RWPE2 (cell line): Measurements from ENCODE around the gene RNF166.

ENCODE experiments used
- ATAC-seq: fragments of 200-7000 bp; cut with Tn5 transposase; 3 replicates; pipeline ENCODE4 v1.9.1; 2021; ENCODE audit warnings: low read depth
- DNase-seq: peaks from one replicate; pipeline ENCODE4 v3.0.0-alpha.2; 2020; ENCODE audit warnings: low spot score
- H3K27ac ChIP-seq: fragments of 450-650 bp; 2 replicates; pipeline ENCODE4 v1.5.1; 2017; ENCODE audit warnings: mild to moderate bottlenecking; ENCODE audit not compliant: poor library complexity, severe bottlenecking
- H3K27me3 ChIP-seq: fragments of 250-450 bp; sonication (Bioruptor Pico); 2 replicates; pipeline ENCODE4 v1.5.1; 2021; ENCODE audit warnings: mild to moderate bottlenecking, moderate library complexity; ENCODE audit not compliant: insufficient read depth, poor library complexity, severe bottlenecking
- H3K36me3 ChIP-seq: fragments of 250-450 bp; sonication (Bioruptor Pico); 2 replicates; pipeline ENCODE4 v1.5.1; 2020; ENCODE audit warnings: low read depth, mild to moderate bottlenecking, moderate library complexity
- H3K4me1 ChIP-seq: fragments of 250-450 bp; sonication (Bioruptor Pico); 2 replicates; pipeline ENCODE4 v1.5.1; 2021; ENCODE audit warnings: mild to moderate bottlenecking, moderate library complexity; ENCODE audit not compliant: insufficient read depth, poor library complexity, severe bottlenecking
- H3K4me3 ChIP-seq: fragments of 250-450 bp; sonication (Bioruptor Pico); 2 replicates; pipeline ENCODE4 v1.5.1; 2021; ENCODE audit warnings: mild to moderate bottlenecking, moderate library complexity; ENCODE audit not compliant: severe bottlenecking
- H3K9me3 ChIP-seq: fragments of 250-450 bp; sonication (Bioruptor Pico); 2 replicates; pipeline ENCODE4 v1.5.1; 2021; ENCODE audit warnings: mild to moderate bottlenecking, moderate library complexity; ENCODE audit not compliant: severe bottlenecking
- CTCF ChIP-seq: fragments of 450-650 bp; IDR thresholded peaks from one replicate; pipeline ENCODE4 v1.5.1; 2017; ENCODE audit warnings: mild to moderate bottlenecking, moderate library complexity; ENCODE audit not compliant: poor library complexity, severe bottlenecking

The RNF166 gene

GRCh38 chr16:88739139-88739976, 33.1 kb upstream of the RNF166 start:
- DNase-seq = no peak
- TF ChIP-seq CTCF = no peak
- Histone ChIP-seq H3K9me3 (no peaks in the 10 kb centered on the region), H3K27me3 (no peaks in the 10 kb centered on the region), H3K4me1 (no peaks in the 10 kb centered on the region), H3K4me3 (no peak overlapping the region), H3K27ac (no peak overlapping the region), H3K36me3 (peaks cover 38% of the 10 kb centered on the region)
- no peak for ATAC-seq

GRCh38 chr16:88738151-88739084, 32.2 kb upstream of the RNF166 start:
- Histone ChIP-seq H3K4me3 (no peak overlapping the region), H3K36me3 (peaks cover 46% of the 10 kb centered on the region), H3K27me3 (no peaks in the 10 kb centered on the region), H3K4me1 (no peaks in the 10 kb centered on the region), H3K9me3 (no peaks in the 10 kb centered on the region), H3K27ac (no peak overlapping the region)
- no peak for TF ChIP-seq CTCF
- ATAC-seq (no peak), DNase-seq (no peak)

DNA sequence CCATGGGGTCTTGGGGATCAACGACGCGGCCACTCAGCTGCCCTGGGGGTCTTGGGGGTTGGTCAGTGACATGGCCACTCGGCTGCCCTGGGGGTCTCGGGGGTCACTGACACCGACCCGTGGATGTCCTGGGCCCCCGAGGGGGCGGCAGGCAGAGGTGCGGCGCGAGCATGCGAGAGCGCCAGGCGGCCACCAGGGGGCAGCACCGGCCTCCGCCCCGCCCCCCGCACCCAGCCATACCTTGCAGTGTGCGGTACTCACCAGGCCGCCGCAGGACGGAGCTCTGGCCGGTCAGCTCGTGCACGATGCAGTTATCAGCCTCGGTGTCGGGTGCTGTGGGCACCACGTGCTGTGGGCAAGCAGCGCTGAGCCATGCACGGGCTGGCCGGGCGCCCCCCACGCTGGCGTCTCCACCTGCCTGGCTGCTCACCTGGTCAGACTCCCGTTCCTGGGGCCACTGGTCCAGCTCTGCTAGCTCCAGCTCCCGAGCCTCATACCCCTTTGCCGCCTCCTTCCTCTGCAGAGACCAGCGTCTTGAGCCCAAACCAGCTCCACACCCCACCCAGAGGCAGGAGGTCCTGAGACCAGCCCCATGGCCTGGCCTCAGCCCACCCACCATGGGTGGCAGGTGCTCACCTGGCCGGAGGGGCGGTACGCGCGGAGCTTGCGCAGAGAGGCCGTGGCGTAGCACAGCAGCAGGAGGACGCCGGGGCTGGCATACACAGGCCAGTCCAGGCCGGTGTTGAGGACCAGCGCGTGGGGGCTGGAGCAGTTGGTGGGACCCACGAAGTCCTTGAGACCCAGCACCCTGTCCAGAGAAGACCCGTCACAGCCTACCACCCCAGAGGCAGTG, 31.3 kb upstream of the RNF166 start:
- no peak overlapping the region for H3K4me3 ChIP-seq
- H3K9me3 ChIP-seq = no peaks in the 10 kb centered on the region
- H3K4me1 ChIP-seq = no peaks in the 10 kb centered on the region
- no peaks in the 10 kb centered on the region for H3K27me3 ChIP-seq
- peaks cover 54% of the 10 kb centered on the region for H3K36me3 ChIP-seq
- ATAC-seq (peak; percentile 68), DNase-seq (no peak)
- TF ChIP-seq CTCF = peak; percentile 93
- H3K27ac ChIP-seq = no peak overlapping the region

DNA sequence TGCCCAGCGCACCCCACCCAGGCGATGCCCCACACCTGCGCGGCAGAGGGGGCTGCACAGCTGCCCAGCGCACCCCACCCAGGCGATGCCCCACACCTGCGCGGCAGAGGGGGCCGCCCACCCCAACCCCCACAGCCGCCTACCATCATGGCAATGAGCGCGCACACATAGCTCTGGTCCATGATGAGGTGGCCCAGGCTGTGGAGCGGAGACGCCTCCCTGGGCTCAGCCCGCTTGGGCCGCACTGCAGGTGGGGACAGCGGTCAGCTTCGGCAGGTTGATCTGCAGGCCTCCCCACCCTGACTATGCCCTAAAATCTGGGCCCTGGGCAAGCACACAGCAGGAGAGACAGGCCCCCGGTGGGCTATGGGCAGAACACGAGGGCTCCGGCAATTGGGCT, 30.3 kb upstream of the RNF166 start:
- H3K4me3 ChIP-seq = no peak overlapping the region
- no peak for ATAC-seq
- H3K27ac ChIP-seq = no peak overlapping the region
- no peaks in the 10 kb centered on the region for H3K4me1 ChIP-seq
- TF ChIP-seq CTCF = no peak
- no peaks in the 10 kb centered on the region for H3K27me3 ChIP-seq
- H3K36me3 ChIP-seq = peaks cover 47% of the 10 kb centered on the region
- H3K9me3 ChIP-seq = no peaks in the 10 kb centered on the region
- no peak for DNase-seq
